HG03039 (cell line): ENCODE results near the gene NCAM1.

ENCODE experiments used
- ATAC-seq: cut with Tn5 transposase; IDR thresholded peaks from one replicate; pipeline ENCODE4 v1.9.1; 2021; ENCODE audit warnings: mild to moderate bottlenecking, moderate library complexity; ENCODE audit not compliant: unreplicated experiment

NCAM1 gene

DNA sequence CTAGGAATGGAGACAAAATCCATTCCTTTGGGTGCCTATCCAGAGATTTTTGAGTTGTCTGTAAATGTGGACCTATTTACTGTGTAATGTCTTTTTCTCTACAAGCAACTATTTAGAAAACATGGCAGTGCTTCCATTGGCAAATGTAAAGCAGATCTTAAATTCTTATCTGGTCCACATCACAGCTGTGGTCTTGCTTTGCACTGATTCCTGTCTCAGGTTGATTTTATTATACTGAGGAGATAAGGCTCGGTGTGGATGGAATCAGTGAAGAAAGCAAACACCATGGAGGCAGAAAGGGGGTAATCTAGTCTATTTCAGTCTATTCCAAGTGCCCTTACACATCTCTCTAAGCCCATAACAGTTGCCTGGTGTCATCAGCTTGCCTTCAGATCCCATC lies 160.5 kb downstream of the NCAM1 start:
- no peak for ATAC-seq

GRCh38 chr11:113124006-113124405 lies 162.8 kb downstream of the NCAM1 start:
- no peak for ATAC-seq

DNA sequence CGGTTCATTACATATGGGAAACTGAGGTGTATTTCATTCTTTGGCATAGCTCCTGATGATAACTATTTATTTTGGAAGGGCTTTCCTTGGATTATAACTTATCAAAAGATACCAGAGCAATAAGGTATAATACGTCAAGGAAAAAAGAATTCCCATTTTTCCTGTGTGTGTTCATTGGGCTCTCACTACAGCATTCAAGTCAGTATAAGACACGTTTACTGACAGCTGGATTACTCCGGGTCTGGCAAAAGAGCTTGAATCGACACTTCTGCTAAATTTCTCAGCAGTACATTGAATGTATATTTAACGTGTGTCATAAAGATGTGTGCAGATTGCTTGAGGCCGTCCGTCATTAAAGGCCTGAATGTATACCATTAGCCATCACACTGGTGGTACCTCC lies 163.4 kb downstream of the NCAM1 start:
- no peak for ATAC-seq

DNA sequence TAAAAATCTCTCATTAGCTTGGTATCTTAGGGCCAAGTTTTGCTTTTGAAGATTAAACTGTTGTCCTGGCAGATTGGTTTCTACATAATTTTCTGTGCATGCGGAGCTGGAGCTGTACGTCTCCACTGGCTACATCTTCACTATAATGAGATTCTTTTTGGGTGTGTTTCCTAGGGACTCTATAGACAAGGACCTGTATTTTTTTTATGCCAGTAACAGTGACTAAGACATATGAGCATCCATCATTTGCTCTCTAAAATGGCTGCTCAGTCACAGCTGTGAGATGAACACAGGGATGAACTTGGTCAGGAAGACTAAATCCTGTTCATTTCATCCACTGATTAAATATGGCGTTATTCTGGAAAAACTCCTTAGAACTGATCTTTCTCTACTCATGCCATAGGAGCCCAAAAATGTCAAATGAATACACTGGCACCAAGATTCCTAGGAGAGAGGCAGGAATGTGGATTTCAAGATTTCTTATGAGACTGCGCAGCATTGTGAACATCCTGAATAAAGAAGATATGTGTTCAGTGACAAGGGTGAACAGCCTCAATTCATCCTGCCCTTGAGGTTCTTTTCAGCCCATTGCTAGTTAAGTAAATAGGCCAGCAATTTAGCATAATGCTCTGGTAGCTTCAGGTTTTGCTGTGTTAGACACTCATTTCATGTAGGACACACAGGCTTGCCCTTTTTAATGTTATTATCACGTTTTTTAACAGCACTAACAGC lies 168.2 kb downstream of the NCAM1 start:
- ATAC-seq, result no peak

DNA sequence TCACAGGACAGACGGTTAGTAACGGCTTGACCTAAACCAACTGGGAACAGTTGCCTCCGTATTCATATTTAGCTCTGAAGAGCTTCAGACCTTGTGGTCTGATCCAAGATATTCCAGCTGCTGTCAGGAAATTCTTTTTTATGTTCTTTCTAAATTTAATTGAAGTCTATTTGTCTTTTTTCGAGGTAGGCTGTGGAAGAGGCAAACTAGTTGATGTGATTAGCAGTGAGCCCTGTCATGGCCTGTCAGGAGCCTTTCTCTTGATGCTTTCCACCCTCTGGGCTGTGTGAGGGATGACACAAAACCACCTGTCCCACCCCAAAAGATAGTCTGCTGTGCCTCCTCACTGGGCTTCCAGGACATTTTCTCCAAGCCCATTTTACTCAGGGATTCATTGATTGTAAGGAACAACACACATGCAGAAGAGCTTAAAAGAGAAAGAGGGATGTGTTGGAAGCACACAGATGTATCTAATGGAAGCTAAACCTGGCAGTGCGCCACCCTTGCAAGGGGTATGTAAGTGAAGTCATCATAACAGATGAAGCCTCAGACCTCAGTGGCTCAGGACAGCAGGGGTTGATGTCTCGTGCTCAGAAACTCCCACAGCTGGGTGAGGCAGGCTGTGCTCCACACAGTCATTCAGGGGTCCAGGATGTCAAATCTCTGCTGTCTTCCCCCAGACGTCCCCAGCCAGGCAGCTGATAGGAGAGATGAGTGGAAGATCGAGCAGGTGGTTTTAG lies 170.0 kb downstream of the NCAM1 start:
- ATAC-seq, result no peak

DNA sequence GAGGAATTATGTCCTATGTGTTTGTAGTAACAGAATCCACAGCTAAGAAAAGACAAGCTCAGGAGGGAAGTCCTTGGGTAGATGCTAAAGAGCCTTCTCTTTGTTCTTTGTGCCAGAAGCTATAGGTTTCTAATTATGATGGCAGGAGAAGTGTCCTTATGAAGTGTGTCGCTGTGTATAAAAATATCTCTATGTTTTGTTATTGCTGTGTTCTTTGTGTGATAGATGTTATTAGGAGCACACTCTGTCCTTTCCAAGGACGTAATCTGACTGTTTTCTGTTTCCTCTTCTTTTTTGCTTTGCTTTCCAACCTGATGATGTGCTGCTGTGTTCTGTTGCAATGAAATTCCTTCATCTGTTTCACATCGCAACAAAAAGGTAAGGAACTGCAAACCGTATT lies 171.9 kb downstream of the NCAM1 start:
- no peak for ATAC-seq

GRCh38 chr11:113134626-113135025 lies 173.4 kb downstream of the NCAM1 start:
- no peak for ATAC-seq

DNA sequence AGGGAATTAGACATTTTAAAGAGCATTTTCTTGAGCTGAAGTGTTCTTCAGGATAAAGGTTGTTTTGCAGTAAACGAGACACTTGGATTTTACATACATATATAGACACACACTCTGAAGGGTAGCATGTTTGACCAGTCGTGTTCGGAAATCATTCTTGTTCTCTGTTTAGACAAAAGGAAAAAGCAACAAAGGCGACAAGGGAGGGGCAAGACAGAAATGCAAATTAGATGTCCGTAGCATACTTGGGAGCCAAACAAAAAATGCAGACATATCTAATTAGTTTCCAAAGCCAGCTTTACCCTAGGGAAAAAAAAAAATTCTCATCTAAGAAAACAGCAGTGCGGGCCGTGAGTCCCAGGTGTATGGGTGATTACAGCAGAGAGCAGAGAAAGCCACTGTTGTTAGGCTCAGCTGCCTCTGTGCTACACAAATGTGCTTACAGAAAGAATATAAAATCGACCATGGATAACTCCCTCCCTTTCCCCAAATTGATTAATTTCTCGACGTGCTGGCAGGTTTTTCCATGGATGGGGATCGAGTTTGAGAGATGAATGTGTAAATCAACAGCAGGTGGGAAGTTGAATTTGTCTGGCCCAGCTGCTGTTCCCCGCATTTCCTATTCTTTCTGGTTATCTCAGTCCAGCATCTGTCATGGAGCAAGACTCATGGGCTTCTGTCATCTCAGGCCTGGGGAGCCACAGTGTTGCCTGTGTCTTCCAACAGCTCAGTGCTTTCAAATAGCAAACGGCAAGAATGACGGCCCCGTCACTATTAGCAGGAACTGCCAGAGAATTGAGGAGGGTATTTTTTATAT lies 176.7 kb downstream of the NCAM1 start:
- ATAC-seq, result no peak

- no peak for ATAC-seq
Measured at GRCh38 chr11:113138731-113139130, 177.5 kb downstream of the NCAM1 start.

- no peak for ATAC-seq
Measured at GRCh38 chr11:113141010-113141409, 179.8 kb downstream of the NCAM1 start.

- no peak for ATAC-seq
Measured at GRCh38 chr11:113142508-113142907, 181.3 kb downstream of the NCAM1 start.

DNA sequence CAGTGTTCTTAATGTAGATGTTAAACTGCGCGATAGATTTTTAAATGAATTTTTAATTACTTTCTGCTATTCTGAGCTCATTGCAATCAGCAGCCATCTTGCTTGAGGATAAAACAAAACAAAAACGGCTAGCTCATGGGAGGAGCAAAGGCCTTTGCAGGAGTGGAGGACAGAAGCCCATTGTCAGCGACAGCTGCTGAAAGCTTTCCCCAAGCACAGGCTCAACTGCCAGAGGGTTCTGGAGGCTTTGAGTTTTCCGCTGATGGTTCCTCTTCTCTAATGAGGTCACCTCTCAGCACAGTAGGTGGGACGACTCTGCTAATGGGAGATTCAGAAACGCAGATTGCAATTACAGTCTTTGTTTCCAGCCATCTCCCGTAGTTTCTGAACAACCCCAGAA lies 186.0 kb downstream of the NCAM1 start:
- ATAC-seq, result no peak

GRCh38 chr11:113148076-113148475 lies 186.9 kb downstream of the NCAM1 start:
- ATAC-seq, result no peak

DNA sequence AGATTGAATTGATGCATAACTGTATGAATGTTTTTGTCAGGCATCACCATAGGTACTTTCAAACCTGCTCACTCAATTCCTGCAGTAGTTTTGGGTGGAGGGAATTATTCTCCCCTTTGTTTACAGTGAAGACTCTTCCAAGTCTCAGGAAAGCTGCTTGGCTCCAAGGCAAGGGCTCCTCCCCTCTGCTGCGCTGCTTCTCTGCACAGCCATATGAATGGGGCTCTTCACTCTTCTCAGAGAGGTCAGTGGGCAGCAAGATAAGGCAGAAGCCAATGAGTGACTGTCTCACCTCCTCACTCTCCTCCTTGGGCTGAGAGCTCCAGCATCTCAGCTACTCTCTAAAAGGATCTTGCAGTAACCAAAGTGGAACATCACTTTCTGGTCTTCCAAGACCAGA lies 187.4 kb downstream of the NCAM1 start:
- ATAC-seq, result no peak

- no peak for ATAC-seq
Measured at GRCh38 chr11:113151521-113151920, 190.3 kb downstream of the NCAM1 start.

- no peak for ATAC-seq
Measured at GRCh38 chr11:113152500-113152899, 191.3 kb downstream of the NCAM1 start.

- ATAC-seq, result no peak
Measured at GRCh38 chr11:113153847-113154246, 192.6 kb downstream of the NCAM1 start.

GRCh38 chr11:113159988-113160807 lies 199.0 kb downstream of the NCAM1 start:
- no peak for ATAC-seq

GRCh38 chr11:113160808-113161124 lies 199.5 kb downstream of the NCAM1 start:
- no peak for ATAC-seq

DNA sequence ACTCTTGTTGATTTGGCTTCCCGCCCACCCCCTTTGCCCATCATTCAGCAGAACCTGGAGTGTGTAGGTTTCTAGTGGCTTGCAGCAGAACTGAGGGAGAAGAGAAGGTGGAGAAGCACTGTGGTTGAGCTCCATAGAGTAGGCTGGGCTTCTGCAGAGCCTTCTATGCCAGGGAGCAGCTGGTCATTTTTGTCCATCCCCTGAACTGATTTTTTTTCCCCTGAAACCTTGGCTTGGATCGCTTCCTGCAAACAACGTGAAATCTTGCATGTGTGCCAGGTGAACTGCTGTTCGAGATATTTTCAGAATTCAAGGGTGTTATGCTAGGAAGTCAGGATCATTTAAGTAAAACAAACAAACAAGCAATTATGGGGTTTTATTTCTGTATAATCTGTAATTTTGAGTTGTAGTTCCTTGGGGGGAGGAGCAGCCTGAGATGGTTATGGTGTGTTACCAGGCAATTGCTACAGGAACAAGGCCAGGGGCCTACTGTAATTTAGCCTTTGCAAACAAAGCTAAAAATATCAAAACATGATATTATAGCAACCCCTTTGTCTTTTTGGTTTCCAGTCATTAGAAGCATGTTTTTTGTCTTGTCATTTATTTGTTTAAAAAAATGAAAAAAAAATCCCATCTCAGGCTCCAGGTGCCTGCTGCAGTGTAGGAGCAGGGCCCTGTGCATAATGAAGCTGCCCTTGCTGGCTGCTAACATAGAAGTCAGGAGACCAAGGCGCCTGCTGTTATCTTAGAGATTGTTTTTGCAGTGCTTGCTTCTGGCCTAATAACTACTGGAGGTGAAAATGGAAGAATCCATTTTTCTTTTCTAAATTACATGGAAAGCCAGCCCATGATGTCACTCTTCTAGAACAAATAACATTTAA lies 200.7 kb downstream of the NCAM1 start:
- ATAC-seq, result no peak
